ENCODE results near the gene PLET1. TPM values are rescaled to one million over a fixed set of nuclear protein-coding genes. Genes with fewer than 3 reads are reported as not detected.

The PLET1 gene
- total and polyA plus RNA-seq, 10 donors: not detected

- Histone ChIP-seq H3K9me3 (no peaks in the 10 kb centered on the region), H3K4me3 (no peak overlapping the region), H3K36me3 (no peaks in the 10 kb centered on the region), H3K27me3 (replicated peaks in 1 of 7) (no peaks in the 10 kb centered on the region), H3K27ac (no peak overlapping the region), H3K4me1 (peaks cover 0 to 19% (median 8%) of the 10 kb centered on the region in 6 donors)
- 72 to 88% (median 83%) methylated on average over 3 of the region's 3 CpGs for WGBS, 5 donors
- no peak for DNase-seq
- TF ChIP-seq CTCF (IDR thresholded peaks at IDR 0.05 in 8 of 11, conservative IDR thresholded peaks at IDR 0.05 in 3 of 11) (no peak), POLR2AphosphoS5 (IDR thresholded peaks at IDR 0.05) (no peak), POLR2A (IDR thresholded peaks at IDR 0.05) (no peak)
- intact Hi-C loops (cut with DNase I; ENCODE audit: low total_unique reads): no loop called here
Observed at GRCh38 chr11:112278803-112279202, 18.1 kb upstream of the PLET1 start.

- no peaks in the 10 kb centered on the region for H3K36me3 ChIP-seq
- DNase-seq: no peak
- peaks cover 0 to 19% (median 8%) of the 10 kb centered on the region in 6 donors for H3K4me1 ChIP-seq
- no peak overlapping the region for H3K4me3 ChIP-seq
- H3K27me3 ChIP-seq (replicated peaks in 1 of 7): no peaks in the 10 kb centered on the region
- H3K27ac ChIP-seq: no peak overlapping the region
- TF ChIP-seq POLR2A (IDR thresholded peaks at IDR 0.05) (no peak), CTCF (IDR thresholded peaks at IDR 0.05 in 8 of 11, conservative IDR thresholded peaks at IDR 0.05 in 3 of 11) (no peak), POLR2AphosphoS5 (IDR thresholded peaks at IDR 0.05) (no peak)
- no peaks in the 10 kb centered on the region for H3K9me3 ChIP-seq
- intact Hi-C loops (cut with DNase I; ENCODE audit: low total_unique reads): no loop called here
Observed at GRCh38 chr11:112277941-112278340, 17.3 kb upstream of the PLET1 start.

GRCh38 chr11:112277029-112277428 is 16.4 kb upstream of the PLET1 start:
- Histone ChIP-seq H3K36me3 (no peaks in the 10 kb centered on the region), H3K4me3 (no peak overlapping the region), H3K27me3 (replicated peaks in 1 of 7) (no peaks in the 10 kb centered on the region), H3K27ac (no peak overlapping the region), H3K9me3 (no peaks in the 10 kb centered on the region), H3K4me1 (peaks cover 0 to 19% (median 8%) of the 10 kb centered on the region in 6 donors)
- DNase-seq: no peak
- 13 to 41% (median 31%) methylated on average over 1 of the region's 1 CpG for WGBS, 5 donors
- intact Hi-C loops (cut with DNase I; ENCODE audit: low total_unique reads): no loop called here
- TF ChIP-seq CTCF (IDR thresholded peaks at IDR 0.05 in 8 of 11, conservative IDR thresholded peaks at IDR 0.05 in 3 of 11) (no peak), POLR2A (IDR thresholded peaks at IDR 0.05) (no peak)

GRCh38 chr11:112274007-112274783 is 13.5 kb upstream of the PLET1 start:
- TF ChIP-seq POLR2AphosphoS5 (IDR thresholded peaks at IDR 0.05) (no peak), POLR2A (IDR thresholded peaks at IDR 0.05) (no peak), CTCF (IDR thresholded peaks at IDR 0.05 in 8 of 11, conservative IDR thresholded peaks at IDR 0.05 in 3 of 11) (no peak)
- Histone ChIP-seq H3K27ac (no peak overlapping the region), H3K4me3 (no peak overlapping the region), H3K27me3 (replicated peaks in 1 of 7) (no peaks in the 10 kb centered on the region), H3K36me3 (no peaks in the 10 kb centered on the region), H3K9me3 (no peaks in the 10 kb centered on the region), H3K4me1 (peaks cover 0 to 8% (median 0%) of the 10 kb centered on the region in 6 donors)
- no peak for DNase-seq
- intact Hi-C loops (cut with DNase I; ENCODE audit: low total_unique reads): no loop called here
- WGBS, 5 donors: 92 to 97% (median 94%) methylated on average over 7 of the region's 7 CpGs
